Ishikawa (cell line): ENCODE results near the gene TSFM.

Experiments
- CEBPB ChIP-seq: IDR thresholded peaks from 2 replicates; pipeline ENCODE4 v1.6.1; 2012
- CREB1 ChIP-seq: IDR thresholded peaks from 2 replicates; pipeline ENCODE4 v1.6.1; 2012; ENCODE audit warnings: low read depth
- EGR1 ChIP-seq: IDR thresholded peaks from 2 replicates; pipeline ENCODE4 v1.6.1; 2012
- EP300 ChIP-seq: IDR thresholded peaks from 2 replicates; pipeline ENCODE4 v1.6.1; 2012; ENCODE audit warnings: borderline replicate concordance
- FOXM1 ChIP-seq: IDR thresholded peaks from 2 replicates; pipeline ENCODE4 v1.6.1; 2012; ENCODE audit warnings: low read depth, borderline replicate concordance
- NFIC ChIP-seq: IDR thresholded peaks from 2 replicates; pipeline ENCODE4 v1.6.1; 2012
- RAD21 ChIP-seq: IDR thresholded peaks from 2 replicates; pipeline ENCODE4 v1.6.1; 2012; ENCODE audit warnings: low read depth
- TAF1 ChIP-seq: IDR thresholded peaks from 2 replicates; pipeline ENCODE4 v1.6.1; 2012; ENCODE audit warnings: low read depth, mild to moderate bottlenecking
- TCF12 ChIP-seq: IDR thresholded peaks from 2 replicates; pipeline ENCODE4 v1.6.1; 2012; ENCODE audit warnings: low read depth
- TEAD4 ChIP-seq: IDR thresholded peaks from 2 replicates; pipeline ENCODE4 v1.6.1; 2012
- USF1 ChIP-seq: IDR thresholded peaks from 2 replicates; pipeline ENCODE4 v1.6.1; 2012
- YY1 ChIP-seq: IDR thresholded peaks from 2 replicates; pipeline ENCODE4 v1.6.1; 2012; ENCODE audit warnings: low read depth
- ZBTB7A ChIP-seq: IDR thresholded peaks from 2 replicates; pipeline ENCODE4 v1.6.1; 2012; ENCODE audit warnings: low read depth
- TF ChIP-seq, protein P1 (sequence below): IDR thresholded peaks from 2 replicates; pipeline ENCODE4 v1.6.1; 2012
- TF ChIP-seq, protein P2 (sequence below): IDR thresholded peaks from 2 replicates; pipeline ENCODE4 v1.6.1; 2012; ENCODE audit warnings: low read depth, mild to moderate bottlenecking

The TSFM gene

GRCh38 chr12:57808351-57808750 lies 25.8 kb downstream of the TSFM start:
- TF ChIP-seq RAD21, result no peak
- no peak for TF ChIP-seq NFIC
- TF ChIP-seq USF1, result no peak
- no peak for TF ChIP-seq EP300
- no peak for TF ChIP-seq TCF12
- TF ChIP-seq CEBPB, result no peak
- no peak for TF ChIP-seq FOXM1
- no peak for TF ChIP-seq EGR1
- no peak for TF ChIP-seq TAF1
- no peak for TF ChIP-seq ZBTB7A
- TF ChIP-seq, protein P1, sequence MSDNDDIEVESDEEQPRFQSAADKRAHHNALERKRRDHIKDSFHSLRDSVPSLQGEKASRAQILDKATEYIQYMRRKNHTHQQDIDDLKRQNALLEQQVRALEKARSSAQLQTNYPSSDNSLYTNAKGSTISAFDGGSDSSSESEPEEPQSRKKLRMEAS, result no peak
- TF ChIP-seq YY1, result no peak
- TF ChIP-seq TEAD4, result no peak
- TF ChIP-seq, protein P2, sequence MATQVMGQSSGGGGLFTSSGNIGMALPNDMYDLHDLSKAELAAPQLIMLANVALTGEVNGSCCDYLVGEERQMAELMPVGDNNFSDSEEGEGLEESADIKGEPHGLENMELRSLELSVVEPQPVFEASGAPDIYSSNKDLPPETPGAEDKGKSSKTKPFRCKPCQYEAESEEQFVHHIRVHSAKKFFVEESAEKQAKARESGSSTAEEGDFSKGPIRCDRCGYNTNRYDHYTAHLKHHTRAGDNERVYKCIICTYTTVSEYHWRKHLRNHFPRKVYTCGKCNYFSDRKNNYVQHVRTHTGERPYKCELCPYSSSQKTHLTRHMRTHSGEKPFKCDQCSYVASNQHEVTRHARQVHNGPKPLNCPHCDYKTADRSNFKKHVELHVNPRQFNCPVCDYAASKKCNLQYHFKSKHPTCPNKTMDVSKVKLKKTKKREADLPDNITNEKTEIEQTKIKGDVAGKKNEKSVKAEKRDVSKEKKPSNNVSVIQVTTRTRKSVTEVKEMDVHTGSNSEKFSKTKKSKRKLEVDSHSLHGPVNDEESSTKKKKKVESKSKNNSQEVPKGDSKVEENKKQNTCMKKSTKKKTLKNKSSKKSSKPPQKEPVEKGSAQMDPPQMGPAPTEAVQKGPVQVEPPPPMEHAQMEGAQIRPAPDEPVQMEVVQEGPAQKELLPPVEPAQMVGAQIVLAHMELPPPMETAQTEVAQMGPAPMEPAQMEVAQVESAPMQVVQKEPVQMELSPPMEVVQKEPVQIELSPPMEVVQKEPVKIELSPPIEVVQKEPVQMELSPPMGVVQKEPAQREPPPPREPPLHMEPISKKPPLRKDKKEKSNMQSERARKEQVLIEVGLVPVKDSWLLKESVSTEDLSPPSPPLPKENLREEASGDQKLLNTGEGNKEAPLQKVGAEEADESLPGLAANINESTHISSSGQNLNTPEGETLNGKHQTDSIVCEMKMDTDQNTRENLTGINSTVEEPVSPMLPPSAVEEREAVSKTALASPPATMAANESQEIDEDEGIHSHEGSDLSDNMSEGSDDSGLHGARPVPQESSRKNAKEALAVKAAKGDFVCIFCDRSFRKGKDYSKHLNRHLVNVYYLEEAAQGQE, result no peak
- no peak for TF ChIP-seq CREB1

- TF ChIP-seq EGR1, result no peak
- no peak for TF ChIP-seq ZBTB7A
- no peak for TF ChIP-seq EP300
- no peak for TF ChIP-seq TEAD4
These were observed 26.8 kb downstream of the TSFM start for GRCh38 chr12:57809425-57809824.

- TF ChIP-seq YY1 (no peak), USF1 (no peak), EP300 (no peak), CREB1 (no peak), TCF12 (no peak), EGR1 (no peak), TEAD4 (no peak), NFIC (peak; percentile 75)
These were observed 27.9 kb downstream of the TSFM start for GRCh38 chr12:57810450-57810849.

DNA sequence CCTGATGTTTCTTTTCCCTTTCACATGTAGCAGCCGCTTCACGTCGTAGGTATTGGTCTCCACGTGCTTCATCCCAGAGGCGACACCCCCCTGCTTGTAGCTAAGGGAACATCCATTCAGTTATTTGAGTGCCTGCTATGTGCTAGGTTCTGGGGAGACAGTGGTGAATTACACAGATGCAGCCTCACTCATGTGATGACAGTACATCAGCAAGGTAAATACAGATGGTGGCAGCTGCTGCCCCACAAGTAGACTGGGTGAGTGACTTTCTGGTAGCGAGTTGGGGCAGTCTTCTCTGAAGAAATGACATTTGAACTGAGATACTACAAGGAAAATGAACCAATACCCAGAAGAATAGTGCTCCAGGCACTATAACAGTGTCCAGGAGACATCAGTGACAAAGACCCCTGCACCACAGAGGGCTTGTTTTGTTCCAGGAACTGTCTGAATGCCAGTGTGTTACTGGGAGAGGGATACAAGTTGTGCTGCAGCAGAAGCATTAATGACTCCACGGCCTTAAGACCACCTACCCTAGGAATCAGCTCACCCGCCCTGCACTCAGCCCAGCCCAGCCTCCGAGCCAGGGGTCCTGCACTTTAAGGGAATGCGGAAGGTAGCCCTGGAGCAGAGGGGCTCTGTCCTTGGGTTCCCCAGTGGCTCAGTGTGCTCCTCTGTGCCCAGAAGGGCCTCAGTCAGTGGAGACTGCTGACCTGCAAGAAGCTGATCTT lies 28.6 kb downstream of the TSFM start:
- TF ChIP-seq RAD21 (no peak), TAF1 (no peak)

DNA sequence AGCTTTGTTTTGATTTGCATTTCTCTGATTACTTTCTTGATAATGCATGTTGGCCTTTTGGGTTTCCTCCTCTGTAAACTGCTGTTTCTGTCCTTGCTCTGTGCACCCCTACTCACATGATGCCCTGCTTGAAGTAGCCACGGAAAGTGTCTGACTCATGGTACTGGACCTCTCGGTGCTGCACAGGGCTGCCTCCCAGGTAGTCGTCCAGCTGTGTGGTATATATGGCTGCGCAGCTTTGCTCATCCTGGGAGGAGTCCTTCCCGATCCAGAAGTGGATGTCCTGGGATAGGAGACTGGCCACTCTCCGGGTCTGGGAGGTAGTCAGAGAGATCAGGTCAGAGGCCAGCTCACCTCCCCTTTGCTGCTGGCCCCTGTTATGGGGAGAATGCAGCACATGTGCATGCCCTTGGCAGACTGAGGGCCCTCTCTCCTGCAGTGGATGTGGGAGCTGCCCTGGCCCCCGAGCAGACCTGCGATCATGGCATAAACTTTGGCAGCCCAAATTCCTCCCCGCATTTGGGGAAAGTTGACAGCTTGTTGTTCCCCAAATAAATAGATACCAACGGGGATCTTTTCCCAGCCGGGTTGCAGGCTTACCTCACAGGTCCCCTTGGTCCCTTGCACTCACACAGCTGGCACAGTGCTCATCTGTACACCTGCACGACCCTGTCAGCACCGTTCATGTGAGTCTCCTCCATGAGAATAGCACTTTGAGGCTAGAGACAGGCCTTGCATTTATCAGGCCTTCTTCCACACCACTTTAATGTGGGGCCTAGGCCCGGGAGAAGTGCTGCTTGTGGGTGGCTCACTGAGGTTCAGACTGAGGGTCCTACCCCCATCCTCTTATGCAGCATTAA lies 30.8 kb downstream of the TSFM start:
- TF ChIP-seq NFIC (no peak), TAF1 (no peak), USF1 (no peak), CEBPB (no peak), EGR1 (no peak), EP300 (no peak), RAD21 (no peak), TCF12 (no peak), FOXM1 (no peak)
- TF ChIP-seq, protein P1, result no peak

DNA sequence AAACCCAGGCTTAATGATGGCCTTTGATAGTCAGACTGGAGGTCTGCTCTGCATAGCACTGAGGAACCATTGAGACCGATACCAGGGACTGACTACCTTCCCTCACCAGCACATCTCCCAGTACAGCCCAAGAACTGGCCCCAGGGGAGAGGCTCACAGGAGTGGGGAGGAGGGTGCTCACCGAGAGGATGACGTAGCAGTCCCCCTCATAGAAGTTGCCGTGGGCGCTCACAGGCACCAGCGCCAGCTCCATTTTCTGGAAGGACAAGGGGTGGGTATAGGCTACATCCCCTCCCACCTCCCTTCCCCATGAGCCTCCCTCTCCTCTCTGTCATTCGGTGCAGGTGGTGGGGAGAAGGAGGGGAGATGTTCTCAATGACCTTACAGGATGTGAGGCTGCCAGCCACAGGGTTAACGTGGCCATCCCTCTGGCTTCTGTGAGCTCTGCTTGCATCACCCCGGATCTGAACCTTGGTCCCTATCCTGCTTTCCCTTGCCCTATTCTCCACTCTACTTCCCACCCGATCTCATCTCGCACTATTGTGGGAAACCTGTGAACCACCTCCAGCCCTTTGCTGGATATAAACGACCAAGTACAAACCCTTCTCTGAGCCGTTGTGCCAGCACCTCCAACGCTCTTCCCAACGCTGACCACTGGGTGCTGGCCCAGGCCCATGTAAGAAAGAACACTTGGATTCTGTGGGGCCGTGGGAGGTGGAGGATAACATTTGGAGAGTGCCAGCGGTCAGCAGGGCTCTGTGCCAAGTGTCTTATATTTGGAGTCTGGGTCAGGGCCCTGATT lies 31.6 kb downstream of the TSFM start:
- TF ChIP-seq YY1, result no peak
- TF ChIP-seq EGR1, result no peak
- TF ChIP-seq FOXM1, result no peak
- TF ChIP-seq CREB1, result no peak
- no peak for TF ChIP-seq EP300
- TF ChIP-seq TAF1, result no peak
- TF ChIP-seq ZBTB7A, result no peak
- TF ChIP-seq CEBPB, result no peak
- TF ChIP-seq, protein P2, result no peak
- no peak for TF ChIP-seq USF1
- no peak for TF ChIP-seq TCF12
- no peak for TF ChIP-seq TEAD4
- TF ChIP-seq NFIC, result no peak
- TF ChIP-seq, protein P1, result no peak
- TF ChIP-seq RAD21, result no peak
